ENCODE measurements around the gene FRS3. TPM values are rescaled to one million over a fixed set of nuclear protein-coding genes. Genes with fewer than 3 reads are reported as not detected.

Gene FRS3
- total and polyA plus RNA-seq, 2 of the 8 experiments (the other 6 are each of a cell fraction or from before 2014, with no cell fraction given) = 3.4 to 4.4 TPM

DNA sequence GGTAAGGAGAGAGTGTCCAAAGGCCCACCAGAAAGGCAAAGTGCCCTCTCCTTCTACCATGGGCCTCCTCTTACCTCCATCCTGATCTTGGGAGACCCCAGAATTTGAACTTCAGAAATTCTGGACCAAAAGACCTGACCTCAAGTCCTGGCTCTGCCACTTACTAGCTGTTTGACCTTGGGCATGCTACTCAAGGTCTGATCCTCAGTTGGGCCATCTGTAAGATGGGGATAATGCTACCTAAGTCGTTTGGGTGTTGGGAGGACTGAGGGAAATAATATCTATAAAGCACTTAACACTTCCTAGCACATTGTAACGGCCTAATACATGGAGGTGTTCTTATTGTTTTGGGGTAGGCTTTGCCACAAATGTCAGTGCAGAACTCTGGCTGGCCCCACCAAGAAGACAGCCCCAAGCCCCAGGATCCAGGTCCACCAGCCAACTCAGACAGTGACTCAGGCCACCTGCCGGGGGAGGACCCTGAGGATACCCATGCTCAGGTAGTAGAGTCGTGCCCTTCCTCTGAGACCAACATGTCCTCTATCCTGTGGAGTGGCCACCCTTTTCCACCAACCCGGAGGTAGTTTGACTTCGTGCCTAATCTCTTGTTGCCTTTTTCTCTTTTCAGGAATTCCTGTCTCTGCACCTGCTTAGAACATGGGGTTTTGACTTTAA is 3.5 kb upstream of the FRS3 start:
- H3K27me3 ChIP-seq (replicated peaks in 1 of 4; ENCODE audit: control insufficient read depth in 3 of 4, extremely low read depth in 1 of 4, insufficient read depth in 3 of 4, low read length in 3 of 4) = peaks cover 2 to 39% (median 25%) of the 10 kb centered on the region in 4 experiments
- H2AFZ ChIP-seq (ENCODE audit: low read length) = no peak overlapping the region
- peaks cover 0 to 5% of the 10 kb centered on the region in 2 experiments; a peak in 3 of 4 replicates for H3K79me2 ChIP-seq (ENCODE audit: control insufficient read depth in 1 of 2, insufficient read depth in 2 of 2, low read length in 2 of 2)
- H3K23me2 ChIP-seq (ENCODE audit: low read depth, low read length) = peaks cover 20% of the 10 kb centered on the region
- H3K9me3 ChIP-seq (ENCODE audit: insufficient read depth in 2 of 2, low read depth in 1 of 2, low read length in 1 of 2) = no peaks in the 10 kb centered on the region
- H4K20me1 ChIP-seq (replicated peaks in 1 of 2; ENCODE audit: control insufficient read depth in 1 of 2, insufficient read depth in 2 of 2, low read length in 2 of 2) = peaks cover 0 to 8% of the 10 kb centered on the region in 2 experiments
- H4K5ac ChIP-seq (ENCODE audit: insufficient read length, low read depth, low read length) = no peak overlapping the region
- H3K9ac ChIP-seq (replicated peaks in 1 of 4; ENCODE audit: extremely low read depth in 1 of 4, low read depth in 3 of 4, low read length in 3 of 4) = no peak overlapping the region
- no peak overlapping the region for H3K4me3 ChIP-seq (ENCODE audit: extremely low read depth in 1 of 4, insufficient read depth in 2 of 4, low read depth in 3 of 4, low read length in 4 of 4)
- no peak overlapping the region for H4K8ac ChIP-seq (ENCODE audit: extremely low read depth, insufficient read depth, low read length)
- no peak overlapping the region for H3K23ac ChIP-seq (ENCODE audit: insufficient read length)
- H2AK5ac ChIP-seq (ENCODE audit: low read depth, low read length) = no peak overlapping the region
- no peak overlapping the region for H4K91ac ChIP-seq (replicated peaks; ENCODE audit: insufficient read length, low read length)
- WGBS, 2 experiments (ENCODE audit: extremely low coverage in 1 of 2, insufficient coverage in 1 of 2, insufficient read length in 1 of 2, insufficient replicate concordance in 2 of 2, low coverage in 1 of 2, low lambda C conversion rate in 2 of 2, missing lambda C conversion rate in 1 of 2) = 77% methylated on average over 6 of the region's 6 CpGs; no CpG with 5 or more reads in 1 of the 2 experiments
- H3K36me3 ChIP-seq (ENCODE audit: control insufficient read depth in 2 of 4, insufficient read depth in 4 of 4, low read length in 3 of 4) = no peaks in the 10 kb centered on the region
- POLR2A ChIA-PET (ENCODE audit: partially characterized antibody) = interaction anchor here (1.0 to 1.9 kb wide), 4 partner anchors 138 to 267 kb away, joined by 3 to 6 read pairs (median 4); partner anchors contain the start of genes BYSL, MED20 and TAF8
- no peak for FAIRE-seq
- H3K79me1 ChIP-seq (ENCODE audit: low read depth, low read length) = peaks cover 2% of the 10 kb centered on the region; the same call in 1 of the 2 replicates
- no peak overlapping the region for H2BK12ac ChIP-seq (ENCODE audit: low read depth, low read length)
- no peak overlapping the region for H3K4ac ChIP-seq (replicated peaks; ENCODE audit: insufficient read length, low read depth, low read length)
- no peak overlapping the region for H3K4me2 ChIP-seq (ENCODE audit: insufficient read depth in 1 of 2, low read depth in 2 of 2, low read length in 2 of 2)
- H3K27ac ChIP-seq (ENCODE audit: low read depth, low read length) = no peak overlapping the region
- H2BK20ac ChIP-seq (ENCODE audit: low read length) = no peak overlapping the region
- H3K18ac ChIP-seq (ENCODE audit: extremely low read depth, low read length) = no peak overlapping the region
- no peak overlapping the region for H3K14ac ChIP-seq (ENCODE audit: insufficient read length)
- DNase-seq (ENCODE audit: low read depth in 1 of 2, low spot score in 2 of 2) = no peak
- CTCF ChIA-PET (ENCODE audit: partially characterized antibody) = interaction anchor here (0.9 to 5.1 kb wide), 10 partner anchors 45 to 415 kb away, joined by 3 to 108 read pairs (median 4); partner anchors contain the start of gene TAF8
- H3K4me1 ChIP-seq (replicated peaks in 1 of 4; ENCODE audit: control insufficient read depth in 3 of 4, insufficient read depth in 4 of 4, low read length in 3 of 4) = peaks cover 4 to 10% (median 7%) of the 10 kb centered on the region in 4 experiments; a peak in 6 of 7 replicates
- no peak overlapping the region for H2BK120ac ChIP-seq (replicated peaks; ENCODE audit: low read depth, low read length)
- H2BK5ac ChIP-seq (ENCODE audit: low read depth, low read length) = no peak overlapping the region
- H2BK15ac ChIP-seq (ENCODE audit: low read length) = no peak overlapping the region
- no peak overlapping the region for H3K56ac ChIP-seq (replicated peaks; ENCODE audit: insufficient read length, low read depth, low read length)
- TF ChIP-seq CTBP2 (IDR thresholded peaks at IDR 0.05; ENCODE audit: borderline replicate concordance, insufficient read depth, insufficient read length, low read length) (no peak), SUZ12 (IDR thresholded peaks at IDR 0.05; ENCODE audit: low read length) (no peak), JUND (IDR thresholded peaks at IDR 0.05; ENCODE audit: low read length) (no peak), KDM1A (IDR thresholded peaks at IDR 0.05; ENCODE audit: borderline replicate concordance, low read length) (no peak), POLR2A (IDR thresholded peaks at IDR 0.05; ENCODE audit: control extremely low read depth in 1 of 2, low read depth in 2 of 2, low read length in 2 of 2) (no peak), E2F6 (IDR thresholded peaks at IDR 0.05) (no peak)
- TF ChIP-seq, protein P1, sequence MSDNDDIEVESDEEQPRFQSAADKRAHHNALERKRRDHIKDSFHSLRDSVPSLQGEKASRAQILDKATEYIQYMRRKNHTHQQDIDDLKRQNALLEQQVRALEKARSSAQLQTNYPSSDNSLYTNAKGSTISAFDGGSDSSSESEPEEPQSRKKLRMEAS (IDR thresholded peaks at IDR 0.05) = no peak
